ENCODE data around the gene TAL2.
"Not testable (repeated sequence)": the region's sequence is repeated elsewhere in the genome, so short reads cannot be mapped to it uniquely, and the experiment has no call there.

TAL2 gene

DNA sequence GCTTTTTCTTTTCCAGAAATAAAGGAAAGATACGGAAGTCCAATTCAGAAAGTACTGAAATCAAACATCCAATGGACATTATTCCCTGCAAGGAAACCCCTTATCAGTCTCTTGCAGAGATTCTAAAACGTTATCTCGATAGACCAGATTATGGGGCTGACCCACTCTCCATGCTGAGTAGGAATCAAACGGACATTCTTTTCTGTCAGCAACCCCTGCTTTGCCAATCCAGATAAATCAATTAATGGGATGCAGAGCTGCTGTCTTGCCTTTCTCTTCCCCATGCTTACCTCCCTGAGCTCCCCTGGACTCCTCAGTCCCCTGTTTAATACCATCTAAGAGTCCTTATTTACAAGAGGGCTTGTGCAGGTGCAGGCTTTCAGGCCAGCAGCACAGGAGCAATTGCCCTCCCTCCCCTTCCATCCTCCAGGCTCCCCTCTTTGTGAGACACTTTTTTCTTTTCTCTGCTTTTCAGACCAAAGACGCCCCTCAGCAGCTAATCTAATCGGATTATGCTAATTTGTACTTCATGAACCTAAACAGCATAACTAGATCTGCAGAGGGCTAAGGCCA, 14.2 kb downstream of the TAL2 start:
- no peak for DNase-seq

DNA sequence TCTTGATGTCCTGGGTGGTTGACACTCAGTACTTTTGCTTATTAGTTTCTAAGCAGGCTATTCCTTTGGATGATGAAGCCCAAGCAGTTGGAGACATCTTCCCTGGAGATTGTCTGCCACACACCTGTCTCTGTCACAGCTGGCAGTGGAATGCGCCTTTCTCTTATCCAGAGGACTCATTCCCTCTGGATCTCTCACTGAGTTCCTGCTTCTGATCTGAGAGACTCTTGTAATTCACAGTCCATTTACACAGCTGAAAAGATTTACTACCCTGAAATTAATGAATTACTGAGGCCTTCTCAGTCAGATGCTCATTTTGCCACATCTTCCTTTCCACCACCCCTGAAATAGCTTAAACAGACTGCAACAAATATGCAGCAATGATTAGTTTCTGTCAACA, 15.9 kb downstream of the TAL2 start:
- DNase-seq, result peak; percentile 35

DNA sequence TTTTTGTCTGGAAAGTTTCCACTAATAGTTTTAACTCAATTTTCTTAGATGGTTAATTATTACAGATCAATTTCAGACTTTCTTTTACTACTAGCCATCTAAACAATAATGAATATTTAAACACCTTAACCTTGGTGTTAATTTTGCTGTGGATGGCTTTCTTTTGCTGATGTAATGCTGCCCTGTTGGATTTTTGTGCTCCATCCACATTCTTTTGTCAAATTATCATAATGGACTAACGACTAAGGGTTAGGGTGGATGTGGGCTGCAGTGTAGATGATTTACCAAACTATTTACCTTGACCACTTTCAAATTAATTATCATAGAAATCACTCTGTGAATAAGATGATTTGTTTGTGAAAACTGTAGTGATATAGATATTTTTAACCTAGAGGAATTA, 16.5 kb downstream of the TAL2 start:
- no peak for DNase-seq

DNA sequence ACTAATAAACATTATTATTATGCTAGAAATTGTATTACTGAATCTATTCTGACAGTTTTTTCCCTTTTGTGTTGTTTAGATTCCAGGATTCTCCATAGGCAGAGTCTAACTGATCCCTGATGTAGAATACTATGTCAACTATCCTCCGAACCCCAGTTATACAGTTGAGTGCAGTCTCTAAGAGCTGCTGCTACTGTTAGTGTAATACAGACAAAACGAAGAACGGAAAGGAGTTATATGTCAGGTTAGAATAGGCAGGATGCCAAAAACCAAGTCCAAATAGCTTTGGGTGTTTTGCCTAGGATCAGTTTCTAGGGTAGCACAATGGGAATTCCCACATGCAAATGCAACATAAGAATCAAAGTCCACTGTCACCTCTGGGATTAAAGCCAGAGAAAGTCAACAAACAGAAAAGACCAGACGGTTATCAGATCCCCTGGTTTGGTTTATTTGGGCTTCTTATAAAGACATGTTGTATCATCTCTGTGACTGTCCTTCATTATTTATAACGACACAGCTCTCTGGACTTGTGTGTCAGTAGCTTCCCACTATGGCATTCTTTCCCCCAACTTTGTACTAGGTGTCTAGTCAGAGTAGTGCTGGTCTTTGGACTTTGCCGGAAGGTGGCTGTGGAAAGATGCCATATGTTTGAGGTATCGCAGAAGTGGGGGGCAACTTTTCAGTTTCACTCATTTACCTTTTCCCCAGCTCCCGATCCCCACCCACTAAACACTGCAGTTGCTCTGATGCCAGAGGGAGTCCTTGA, 17.2 kb downstream of the TAL2 start:
- peak; percentile 70 for DNase-seq

DNA sequence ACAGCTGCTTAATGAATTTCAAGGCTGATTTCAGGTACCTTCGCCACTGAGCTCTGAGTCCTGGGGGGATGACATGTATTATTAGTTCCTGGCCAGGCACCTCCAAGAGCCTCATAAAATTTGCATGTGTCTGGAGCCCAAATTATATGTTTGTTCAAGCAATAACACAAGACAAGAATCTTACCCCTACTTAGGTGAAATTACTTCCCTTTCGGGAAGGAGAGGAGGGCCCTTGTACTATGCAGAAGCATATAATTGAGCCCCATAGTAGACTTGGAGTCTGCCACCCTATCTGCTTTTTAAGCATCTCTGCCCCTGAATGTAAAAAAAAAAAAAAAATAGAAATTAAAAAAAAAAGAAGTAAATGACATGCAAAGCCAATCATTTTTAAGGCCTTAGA, 19.1 kb downstream of the TAL2 start:
- DNase-seq, result no peak

DNA sequence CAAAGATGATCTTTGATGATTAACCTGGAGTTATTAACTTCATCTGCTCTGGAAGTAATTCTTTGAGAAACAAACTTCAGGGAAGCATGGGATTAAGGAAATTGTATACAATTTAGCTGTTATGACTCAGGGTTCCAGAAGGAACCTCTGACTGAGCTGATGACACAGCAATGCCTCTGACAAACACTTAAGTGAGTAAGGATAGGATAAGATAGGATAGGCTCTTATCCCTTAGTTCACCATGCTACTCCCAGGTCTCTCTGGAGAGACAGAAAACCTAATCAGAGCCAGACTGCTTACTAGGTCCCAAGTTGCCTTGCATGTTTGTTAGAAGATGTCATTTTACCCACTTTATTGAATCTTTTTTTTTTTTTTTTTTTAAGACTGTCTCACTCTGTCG, 19.5 kb downstream of the TAL2 start:
- peak; percentile 23 for DNase-seq

DNA sequence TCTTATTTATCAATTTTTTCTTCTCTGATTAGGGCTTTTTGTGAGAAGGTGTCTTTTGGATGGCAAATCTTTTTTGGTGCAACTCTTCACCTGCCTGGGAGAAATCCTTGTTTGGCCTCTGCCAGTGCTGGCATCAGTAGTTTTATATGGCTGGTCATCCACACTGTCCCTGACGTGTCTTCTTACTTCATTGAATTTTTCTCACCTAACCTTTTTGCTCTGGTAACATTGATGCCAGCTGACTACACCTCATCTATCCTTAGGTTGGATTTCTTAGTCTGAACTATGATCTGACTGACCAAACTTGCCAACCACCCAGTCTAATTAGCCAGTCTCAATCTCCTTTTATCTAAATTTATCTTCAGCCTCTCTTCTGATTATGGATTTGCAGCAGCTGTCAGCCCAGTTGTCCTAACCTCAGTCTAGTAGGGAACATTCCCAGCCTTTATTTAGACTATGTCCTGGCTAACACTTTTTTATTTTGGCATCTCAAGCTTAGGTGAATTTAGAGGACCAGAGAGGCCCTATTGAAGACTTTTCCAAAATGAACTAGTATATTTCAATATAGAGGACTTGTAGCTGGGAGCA, 21.5 kb downstream of the TAL2 start:
- no peak for DNase-seq

DNA sequence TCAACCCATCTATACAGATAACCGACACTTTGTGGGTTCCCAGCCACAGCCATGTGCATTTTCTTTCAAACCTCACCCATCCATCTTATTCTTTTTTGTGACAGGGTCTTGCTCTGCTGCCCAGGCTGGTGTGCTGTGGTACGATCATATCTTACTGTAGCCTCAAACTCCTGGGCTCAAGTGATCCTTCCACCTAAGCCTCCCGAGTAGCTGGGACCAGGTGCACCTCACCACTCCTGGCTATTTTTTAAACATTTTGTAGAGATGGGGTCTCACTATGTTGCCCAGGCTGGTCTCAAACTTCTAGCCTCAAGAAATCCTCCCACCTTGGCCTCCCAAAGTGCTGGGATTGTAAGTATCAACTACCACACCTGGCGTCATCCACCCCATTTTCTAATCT, 24.7 kb downstream of the TAL2 start:
- DNase-seq, result no peak

DNA sequence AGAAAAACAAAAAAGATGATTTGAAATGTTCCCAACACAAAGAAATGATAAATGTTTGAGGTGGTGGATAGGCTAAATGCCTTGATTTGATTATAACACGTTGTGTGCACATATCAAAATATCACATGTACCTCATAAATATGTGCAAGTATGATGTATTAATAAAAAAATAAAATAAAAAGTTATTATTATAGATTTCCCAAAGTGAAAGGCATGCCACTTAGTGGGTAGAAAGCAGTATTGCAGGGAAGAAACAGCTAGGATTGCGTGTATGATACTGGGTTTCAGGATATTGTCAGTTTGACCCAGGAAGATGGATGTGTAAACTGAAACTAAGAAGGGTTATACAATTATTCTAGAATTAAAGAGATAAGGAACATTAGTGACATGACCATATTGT, 28.5 kb downstream of the TAL2 start:
- peak; percentile 30 for DNase-seq

DNA sequence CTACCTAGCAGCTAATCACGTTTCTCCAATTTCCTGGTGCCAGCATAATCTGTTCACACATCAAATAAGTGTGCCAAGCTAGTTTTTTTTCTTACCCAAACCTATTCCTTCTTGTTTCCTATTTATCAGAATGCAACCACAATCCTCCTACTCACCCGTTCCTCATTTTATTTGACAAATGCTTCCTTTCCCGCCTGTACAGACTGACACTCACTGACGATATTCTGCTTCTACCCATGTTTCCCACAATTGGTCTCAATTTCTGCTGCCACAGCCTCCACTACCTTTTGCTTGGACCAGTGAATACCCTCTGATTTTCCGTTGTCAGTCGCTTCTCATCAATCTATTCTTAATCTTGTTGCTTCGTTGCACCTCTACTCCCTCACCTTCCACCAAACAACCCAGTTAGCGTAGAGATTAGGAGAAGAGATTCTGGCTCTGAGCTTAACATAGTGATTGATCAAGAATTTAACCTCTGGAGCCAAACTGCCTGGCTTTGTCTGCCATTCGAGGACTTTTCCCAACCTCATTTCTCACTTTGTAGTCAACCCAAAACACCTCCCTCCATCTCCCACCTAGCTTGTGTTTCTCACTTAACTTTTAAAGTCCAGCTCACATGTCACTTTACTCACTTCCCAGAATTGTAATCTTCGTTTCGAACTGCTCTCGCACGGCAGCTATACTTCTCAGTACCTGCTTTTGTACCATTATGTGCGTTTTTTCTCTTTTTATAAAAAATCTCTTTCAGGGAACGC, 31.4 kb downstream of the TAL2 start:
- peak; percentile 34 for DNase-seq

DNA sequence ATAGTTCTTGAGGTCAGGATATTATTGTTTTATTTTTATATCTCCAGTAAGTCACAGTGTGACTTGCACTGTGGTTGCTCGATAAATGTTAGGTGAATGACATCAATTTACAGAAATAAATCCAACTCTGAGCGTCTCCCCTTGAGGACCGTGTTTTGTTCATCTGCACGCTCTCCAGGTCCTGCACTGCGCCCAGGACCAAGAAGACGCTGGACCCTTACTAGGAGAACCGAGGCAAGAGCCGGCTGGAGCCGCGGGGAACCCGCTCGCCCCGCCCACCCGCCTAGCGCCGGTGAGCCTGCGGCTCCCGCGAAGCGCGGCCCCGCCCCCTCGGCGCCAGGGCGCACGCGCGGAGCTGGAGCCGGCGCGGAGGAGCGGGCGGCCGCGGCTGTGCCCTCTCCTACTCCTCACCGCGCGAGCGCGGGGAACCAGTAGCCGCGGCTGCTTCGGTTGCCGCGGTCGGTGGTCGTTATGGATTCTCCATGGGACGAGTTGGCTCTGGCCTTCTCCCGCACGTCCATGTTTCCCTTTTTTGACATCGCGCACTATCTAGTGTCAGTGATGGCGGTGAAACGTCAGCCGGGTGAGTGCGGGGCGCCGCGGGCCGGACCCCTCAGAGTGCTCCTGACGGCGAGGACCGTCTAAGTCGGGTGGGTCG, 32.1 kb downstream of the TAL2 start, which contains the start of gene TMEM38B:
TSS of gene TMEM38B (plus strand) at position 352 of the 658 bp plus-strand sequence. CDS start at position 472, 120 bp downstream.
- DNase-seq, result peak; percentile 90

DNA sequence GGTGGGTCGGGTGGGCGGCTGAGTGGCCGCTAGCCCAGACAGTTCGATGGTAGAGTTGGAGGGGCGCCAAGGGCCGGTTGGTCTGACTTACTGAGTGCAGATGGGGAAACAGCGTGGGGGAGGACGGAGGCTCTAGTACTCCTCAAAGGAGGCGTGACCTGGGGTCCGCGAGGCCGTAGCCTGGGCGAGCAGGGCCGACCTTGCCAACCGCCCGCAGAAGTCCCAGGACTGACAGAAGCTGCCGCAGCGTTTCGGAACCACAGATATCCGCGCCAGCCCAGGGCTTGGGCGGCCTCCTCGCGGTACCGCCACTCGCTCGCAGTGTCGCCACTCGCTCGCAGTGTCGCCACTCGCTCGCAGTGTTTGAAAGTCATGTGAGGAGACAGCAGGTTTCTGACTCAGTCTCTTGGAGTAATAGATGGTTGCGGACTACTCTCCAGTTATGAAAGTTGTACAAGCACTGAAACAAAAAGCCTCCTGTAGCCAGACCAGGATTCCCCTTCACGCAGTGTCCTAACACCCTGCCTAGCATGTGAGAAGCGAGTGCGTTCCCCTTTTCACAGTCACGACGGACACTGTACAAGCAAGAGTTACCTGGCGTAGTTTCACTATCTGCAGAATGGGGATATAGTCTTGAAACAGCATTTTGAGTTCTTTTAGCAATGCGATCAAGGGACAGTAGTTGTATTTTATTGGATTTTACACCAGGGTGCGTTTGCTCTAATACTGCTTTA, 32.8 kb downstream of the TAL2 start:
- DNase-seq, result peak; percentile 69

DNA sequence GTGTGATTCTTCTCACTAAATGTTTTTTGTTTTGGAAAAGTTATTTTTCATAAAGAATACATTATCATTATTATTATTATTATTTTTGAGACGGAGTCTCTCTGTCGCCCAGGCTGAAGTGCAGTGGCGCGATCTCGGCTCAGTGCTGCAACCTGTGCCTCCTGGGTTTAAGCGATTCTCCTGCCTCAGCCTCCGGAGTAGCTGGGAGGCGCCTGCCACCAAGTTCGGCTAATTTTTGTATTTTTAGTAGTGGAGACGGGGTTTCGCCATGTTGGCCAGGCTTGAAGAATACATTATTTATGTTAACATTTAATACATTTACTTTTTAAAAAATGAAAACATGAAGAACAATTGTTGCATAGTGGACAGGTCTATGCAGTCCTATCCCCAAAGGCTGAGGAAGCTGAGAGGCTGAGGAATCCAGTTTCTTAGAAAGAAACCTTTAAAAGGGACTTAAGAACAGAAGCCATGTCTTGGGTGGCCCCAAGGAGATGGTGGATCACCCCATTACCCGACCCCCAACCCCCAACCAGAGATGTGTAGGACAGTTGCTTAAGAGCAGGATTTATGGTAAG, 34.0 kb downstream of the TAL2 start:
- no peak for DNase-seq

DNA sequence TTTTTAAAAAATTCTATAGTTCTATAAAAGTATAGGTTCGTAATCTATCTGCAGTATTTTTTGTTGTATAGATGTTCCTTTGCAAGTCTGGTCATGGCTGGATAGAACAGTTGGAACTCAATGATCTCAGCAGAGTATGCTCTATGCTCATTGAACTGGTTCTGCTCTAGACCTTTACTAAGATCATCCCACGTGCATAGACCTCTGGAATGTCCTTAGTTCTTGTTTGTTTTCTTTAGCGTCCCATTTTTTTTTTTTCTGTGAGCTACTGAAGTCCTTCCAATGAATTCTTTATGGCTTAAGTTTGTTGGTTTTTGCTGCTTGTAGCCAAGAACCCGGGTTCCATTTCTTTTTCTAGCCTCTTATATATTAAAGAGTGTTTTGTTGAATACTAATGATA, 35.6 kb downstream of the TAL2 start:
- no peak for DNase-seq

DNA sequence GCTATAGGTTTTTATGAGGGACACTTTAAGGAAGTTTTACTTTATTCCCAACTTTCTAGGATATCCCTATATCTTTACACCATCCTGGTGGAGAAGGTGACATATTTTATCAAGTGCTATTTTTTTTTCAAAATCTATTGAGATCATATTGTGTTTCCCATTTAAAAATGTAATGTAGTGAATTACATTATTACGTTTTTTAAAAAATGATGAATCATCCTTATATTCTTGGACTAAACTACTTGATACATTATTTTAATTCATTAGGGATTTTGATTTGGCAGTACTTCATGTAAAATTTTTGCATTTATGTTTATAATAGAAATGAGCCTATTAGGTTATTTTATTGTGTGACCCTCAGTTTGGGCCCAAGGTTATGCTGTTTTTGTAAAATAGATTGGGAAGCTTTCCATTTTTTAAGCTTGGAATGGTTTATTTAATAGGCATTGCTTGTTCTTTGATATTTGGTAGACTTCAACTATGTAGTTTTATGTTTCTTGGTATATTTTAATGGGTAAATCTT, 36.2 kb downstream of the TAL2 start:
- DNase-seq, result no peak

DNA sequence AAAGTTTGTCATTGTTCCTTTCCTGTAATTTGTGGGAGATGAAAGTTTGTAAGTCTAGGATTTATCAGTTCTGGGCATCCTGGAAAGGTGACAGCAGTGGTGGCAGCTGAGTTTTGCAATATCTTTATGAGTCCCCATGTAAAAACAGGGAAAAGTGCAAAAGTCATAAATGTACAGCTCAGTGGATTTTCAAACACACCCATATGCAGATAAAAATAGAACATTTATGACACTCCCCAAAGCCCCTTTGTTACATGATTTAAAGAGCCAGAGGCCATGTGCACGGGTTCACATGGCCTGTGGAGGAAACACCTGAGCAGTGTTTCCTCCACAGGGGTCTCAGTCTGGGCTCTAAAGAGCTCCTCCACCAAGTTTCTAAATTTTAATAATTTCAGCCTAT, 38.4 kb downstream of the TAL2 start:
- DNase-seq, result no peak

DNA sequence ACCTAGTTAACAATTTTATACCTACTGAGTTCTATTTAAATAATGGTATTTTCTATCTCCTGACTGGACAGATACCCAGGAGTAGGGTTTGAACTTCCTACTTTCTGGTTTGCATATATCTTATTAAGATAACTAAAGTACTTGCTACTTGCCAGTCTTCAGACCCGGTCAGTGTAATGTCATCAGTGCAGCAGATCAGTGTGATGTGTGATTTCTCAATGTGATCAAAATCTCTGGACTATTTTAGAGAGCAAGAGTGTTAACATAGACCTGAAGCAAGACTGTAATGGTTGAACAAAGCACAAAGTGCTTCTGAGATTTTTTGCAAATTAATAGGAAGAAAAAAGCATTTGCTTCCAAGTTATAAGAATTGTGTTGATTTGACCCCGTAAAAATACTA, 38.9 kb downstream of the TAL2 start:
- DNase-seq, result no peak

DNA sequence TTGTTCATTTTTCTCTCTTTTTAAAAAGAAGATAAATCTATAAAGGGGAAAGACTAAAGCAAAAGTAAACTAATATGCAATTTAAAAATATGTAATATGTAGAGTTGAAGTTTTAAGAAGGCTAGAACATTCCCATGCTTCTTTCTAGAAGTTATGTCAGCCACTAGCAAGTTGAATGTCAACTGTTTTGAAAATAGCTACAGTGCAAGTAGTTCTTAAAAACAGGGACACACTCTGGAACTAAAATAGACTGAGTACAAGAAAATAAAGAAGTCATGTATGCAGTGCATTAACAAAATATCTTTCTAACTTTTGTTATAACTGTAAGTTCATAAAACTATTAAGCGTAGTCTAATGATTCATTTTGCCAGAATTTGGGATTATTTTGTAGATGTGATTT, 40.0 kb downstream of the TAL2 start:
- no peak for DNase-seq

DNA sequence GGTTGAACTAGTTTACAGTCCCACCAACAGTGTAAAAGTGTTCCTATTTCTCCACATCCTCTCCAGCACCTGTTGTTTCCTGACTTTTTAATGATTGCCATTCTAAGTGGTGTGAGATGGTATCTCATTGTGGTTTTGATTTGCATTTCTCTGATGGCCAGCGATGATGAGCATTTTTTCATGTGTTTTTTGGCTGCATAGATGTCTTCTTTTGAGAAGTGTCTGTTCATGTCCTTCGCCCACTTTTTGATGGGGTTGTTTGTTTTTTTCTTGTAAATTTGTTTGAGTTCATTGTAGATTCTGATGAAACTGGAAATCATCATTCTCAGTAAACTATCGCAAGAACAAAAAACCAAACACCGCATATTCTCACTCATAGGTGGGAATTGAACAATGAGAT, 41.4 kb downstream of the TAL2 start:
- DNase-seq, result not testable (repeated sequence)

DNA sequence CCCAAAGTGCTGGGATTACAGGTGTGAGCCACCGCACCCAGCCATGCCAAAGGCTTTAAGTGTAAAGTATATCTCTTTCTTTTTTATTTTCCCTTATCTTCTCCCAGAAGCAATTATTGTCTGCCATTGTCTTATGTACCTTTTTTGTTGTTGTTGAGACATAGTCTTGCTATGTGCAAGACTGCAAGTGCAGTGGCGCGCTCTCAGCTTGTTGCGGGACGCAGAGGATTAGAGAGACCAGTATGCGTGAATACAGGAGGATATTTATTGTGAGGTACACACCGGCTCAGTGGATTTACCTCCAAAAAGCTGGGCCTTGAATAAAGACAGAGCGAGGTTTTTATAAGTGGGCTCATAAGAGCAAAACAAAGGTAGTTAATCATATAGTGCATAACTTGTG, 43.9 kb downstream of the TAL2 start:
- DNase-seq, result no peak

DNA sequence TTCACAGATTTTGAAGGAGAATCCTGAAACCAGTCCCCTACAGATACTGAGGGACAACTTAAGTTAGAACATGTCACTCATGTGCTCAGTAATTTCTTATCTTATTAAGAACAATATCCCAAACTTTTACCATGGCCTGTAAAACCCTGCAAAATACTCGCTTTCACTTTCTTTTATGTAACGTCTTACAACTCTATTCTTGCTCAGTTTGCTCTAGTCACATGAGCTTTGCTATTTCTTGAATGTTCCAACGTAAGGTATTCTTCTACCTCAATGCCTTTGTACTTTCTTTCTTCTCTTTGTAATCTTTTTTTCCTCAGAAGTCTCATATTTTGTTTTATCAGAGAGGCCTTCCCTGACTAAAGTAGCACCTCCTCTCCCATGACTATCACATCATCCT, 46.1 kb downstream of the TAL2 start:
- no peak for DNase-seq

DNA sequence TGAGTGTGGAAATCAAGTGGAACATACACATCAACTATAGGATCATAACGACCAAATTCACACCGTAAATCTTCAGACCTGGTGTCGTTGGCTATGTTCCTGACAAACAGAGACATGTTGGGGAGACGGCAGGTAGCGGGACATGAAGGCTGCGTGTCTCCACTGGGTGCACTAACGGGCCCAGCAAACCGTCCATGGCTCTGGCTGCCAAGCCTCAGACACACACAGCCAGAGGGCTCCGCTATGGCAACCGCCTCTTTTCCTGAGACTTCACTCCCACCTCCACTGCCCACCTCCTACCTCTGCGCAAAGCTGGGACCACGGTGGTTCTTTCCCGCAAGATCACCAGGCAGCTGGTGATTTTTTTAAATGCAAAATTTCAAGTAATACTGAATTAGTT, 48.4 kb downstream of the TAL2 start:
- DNase-seq, result no peak

All from DMS53 (cell line).